UCSD-AML1 (cell line): ENCODE data around the gene MAPKBP1.

Experiments used
- DNase-seq: peaks from one replicate; lab custom pipeline; 2025; ENCODE audit not compliant: unreplicated experiment; lab: John Stamatoyannopoulos, UW

The MAPKBP1 gene

GRCh38 chr15:41780727-41781126, 6.4 kb downstream of the MAPKBP1 start:
- DNase-seq = no peak

GRCh38 chr15:41782371-41783282, 8.3 kb downstream of the MAPKBP1 start:
- peak; percentile 49 for DNase-seq

- no peak for DNase-seq
These were observed 9.0 kb downstream of the MAPKBP1 start for GRCh38 chr15:41783296-41783695.

DNA sequence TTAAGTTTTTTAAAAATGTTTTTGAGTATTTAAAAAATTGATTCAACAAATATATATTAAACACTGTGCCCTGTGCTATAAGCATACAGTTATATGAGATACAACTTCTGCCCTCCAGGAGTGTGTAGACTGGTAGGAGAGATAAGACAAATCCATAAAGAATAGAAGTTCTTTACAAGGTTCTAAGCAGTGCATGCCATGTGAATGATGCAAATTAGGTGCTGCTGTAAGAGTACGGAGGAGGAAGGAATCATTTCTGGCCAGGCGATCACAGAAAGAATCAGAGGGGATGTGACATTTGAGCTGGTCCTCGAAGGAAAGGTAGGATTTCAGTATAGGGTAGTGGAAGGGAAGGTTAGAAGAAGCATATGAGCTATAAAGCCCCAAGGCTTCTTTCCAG, 14.0 kb downstream of the MAPKBP1 start:
- DNase-seq = no peak

DNA sequence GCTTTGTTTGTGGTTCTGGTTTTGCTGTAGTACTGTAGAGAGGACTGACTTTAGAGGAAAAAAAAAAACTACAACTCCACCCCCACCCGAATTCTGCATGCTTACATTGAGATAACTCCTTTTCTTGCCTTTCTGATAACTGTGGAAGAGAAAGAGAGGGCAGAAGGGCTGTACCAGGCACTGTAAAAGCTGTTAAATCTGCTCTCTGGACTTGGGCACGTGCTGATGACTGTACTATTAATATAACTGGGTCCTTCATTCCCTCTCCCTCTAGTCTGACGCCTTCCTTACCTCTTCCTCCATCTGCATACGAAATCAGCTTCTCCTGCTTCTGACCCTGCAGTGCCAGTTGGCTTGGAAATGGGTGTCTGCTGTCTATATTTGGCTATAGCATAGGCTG, 15.0 kb downstream of the MAPKBP1 start:
- DNase-seq = no peak

- DNase-seq = no peak
These were observed 15.4 kb downstream of the MAPKBP1 start for GRCh38 chr15:41789662-41790061.

GRCh38 chr15:41790169-41790568, 15.9 kb downstream of the MAPKBP1 start:
- no peak for DNase-seq

GRCh38 chr15:41790756-41791546, 16.7 kb downstream of the MAPKBP1 start:
- peak; percentile 73 for DNase-seq

- no peak for DNase-seq
These were observed 17.3 kb downstream of the MAPKBP1 start for GRCh38 chr15:41791547-41791937.

DNA sequence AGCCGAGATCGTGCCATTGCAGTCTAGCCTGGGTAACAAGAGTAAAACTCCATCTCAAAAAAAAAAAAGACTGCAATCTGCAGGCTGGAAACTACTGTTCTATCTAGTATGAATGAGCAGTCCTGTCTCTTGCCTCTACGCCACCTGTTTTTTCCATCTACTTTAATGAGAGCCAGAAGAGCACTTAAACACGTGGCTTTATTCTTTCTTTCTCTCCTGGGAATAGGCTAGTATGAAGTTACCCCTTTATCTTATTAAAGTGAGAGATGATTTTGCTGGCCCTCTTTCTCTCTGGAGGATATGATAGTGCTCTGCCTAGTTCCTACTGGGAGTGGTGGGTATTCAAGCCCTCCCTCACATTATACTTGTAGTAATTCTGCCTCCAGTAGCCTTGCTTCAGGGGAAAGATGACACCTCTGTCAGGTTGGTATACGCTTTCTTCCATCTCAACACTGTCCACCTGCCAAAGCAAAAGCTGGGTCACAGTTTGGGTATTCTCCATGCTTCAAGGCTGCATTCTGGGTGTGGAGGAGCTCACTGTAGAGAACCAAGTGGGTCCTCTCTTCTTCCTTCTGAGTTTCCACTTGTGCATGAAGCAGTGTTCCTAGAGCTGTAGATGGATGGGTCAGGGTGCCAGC, 17.8 kb downstream of the MAPKBP1 start:
- DNase-seq = no peak

- no peak for DNase-seq
These were observed 19.8 kb downstream of the MAPKBP1 start for GRCh38 chr15:41794081-41794480.

DNA sequence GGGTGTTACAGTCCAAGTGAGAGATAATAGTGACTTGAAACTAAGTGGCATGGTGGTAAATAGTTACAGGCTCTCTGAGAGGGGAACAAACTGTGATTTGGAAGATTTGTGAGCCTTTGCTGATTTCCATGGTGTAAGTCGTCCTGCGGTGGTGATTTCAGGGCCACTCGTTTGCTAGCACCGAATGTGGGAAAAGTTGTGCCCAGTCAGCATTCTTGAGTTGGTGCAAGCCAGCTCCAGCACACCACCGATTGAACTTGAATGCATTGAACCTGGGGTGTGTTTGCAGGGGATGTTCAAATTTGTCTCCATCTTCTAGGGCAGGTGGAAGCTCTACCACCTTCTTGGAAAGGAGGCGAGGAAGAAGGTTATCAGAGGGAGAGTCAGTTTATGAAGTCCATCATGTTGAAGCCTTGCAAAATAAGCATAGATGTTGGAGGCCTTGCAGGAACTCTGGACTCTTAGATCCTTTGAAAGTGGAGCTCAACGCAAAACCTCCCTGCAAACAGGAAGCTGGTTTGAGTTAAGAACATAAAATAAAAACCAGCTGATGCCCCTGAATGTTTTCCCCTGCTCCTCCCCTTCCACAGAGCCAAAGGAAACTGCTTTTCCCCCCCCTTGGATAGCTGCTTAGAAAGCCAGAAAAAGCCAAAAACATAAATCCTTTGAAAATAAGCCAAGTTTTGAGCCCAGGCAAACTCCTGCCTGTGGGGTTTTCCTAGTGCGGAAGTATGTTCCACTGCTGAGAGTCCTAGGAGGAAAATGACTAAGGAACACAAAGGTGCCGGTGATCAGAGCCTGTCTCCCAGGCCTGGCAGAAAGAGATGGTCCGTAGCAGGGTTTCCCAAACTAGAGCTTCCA, 21.9 kb downstream of the MAPKBP1 start:
- DNase-seq = no peak

DNA sequence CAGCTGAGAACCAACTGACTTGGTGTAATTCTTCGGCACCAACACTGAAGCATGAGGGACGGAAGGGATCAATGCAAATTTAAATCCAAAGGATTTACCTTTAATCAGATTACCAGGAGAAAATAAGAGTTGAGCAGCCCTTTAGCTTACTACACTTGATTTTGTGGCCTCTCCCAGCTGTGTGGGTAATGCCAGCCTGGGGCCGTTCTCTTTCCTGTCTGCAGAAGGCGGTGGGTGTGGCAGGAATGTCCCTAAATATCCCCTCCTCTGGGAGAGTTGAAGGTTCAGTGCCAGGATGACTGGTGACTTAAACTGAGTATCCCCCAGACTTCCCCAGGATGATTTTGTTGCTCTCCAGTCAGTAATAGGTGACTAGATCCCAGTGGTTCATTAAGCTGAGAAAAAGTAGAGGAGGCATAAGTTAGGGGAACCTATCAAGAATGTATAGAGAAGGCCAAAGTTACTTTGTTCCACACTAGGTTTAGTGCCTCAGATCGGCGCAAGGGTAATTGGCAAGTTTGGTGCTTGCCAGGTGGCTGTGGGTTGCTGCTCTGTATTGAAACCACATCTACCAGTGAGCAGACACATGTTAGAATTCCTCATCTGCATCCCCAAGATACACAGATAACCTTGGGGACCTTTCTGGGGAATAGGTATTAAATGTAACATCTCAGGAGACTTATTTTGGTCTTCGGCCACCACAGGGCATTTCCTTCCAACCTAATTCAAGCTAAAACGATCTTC, 23.1 kb downstream of the MAPKBP1 start:
- no peak for DNase-seq

GRCh38 chr15:41798607-41799487, 24.6 kb downstream of the MAPKBP1 start:
- DNase-seq = no peak

DNA sequence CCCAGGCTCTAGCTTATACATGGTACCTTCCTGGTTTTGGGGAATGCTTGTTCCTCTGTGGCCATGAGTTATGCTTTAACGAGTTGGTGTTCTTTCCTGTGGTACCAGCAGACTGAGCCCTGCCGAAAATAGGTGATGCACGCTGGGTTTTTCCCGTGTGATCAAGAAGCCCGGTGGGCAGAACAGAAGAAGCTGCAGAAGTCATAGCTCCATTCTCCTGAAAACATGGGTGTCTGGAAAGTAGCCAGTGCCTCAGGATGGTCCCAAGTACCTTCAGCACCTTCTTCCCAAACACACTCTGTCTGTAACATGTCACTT, 25.2 kb downstream of the MAPKBP1 start:
- DNase-seq = no peak

DNA sequence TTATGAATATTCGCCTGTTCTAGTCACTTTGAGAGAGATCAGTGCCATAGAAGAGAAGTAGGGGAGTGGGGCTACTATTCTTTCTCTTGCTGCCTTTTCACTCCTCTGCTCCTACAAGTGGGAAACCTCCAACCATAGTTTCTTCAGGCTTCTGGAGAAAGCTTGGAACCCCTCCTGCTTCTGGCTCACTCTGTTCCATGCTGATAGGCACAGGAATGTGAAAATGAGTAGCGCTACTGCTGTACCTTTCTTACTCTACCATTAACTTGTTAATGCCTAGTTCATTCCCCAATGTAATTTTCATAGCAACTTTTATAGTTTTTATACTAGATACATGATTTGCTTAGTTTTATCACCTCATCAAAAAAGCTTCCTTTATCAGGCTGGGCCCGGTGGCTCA, 26.9 kb downstream of the MAPKBP1 start:
- no peak for DNase-seq

DNA sequence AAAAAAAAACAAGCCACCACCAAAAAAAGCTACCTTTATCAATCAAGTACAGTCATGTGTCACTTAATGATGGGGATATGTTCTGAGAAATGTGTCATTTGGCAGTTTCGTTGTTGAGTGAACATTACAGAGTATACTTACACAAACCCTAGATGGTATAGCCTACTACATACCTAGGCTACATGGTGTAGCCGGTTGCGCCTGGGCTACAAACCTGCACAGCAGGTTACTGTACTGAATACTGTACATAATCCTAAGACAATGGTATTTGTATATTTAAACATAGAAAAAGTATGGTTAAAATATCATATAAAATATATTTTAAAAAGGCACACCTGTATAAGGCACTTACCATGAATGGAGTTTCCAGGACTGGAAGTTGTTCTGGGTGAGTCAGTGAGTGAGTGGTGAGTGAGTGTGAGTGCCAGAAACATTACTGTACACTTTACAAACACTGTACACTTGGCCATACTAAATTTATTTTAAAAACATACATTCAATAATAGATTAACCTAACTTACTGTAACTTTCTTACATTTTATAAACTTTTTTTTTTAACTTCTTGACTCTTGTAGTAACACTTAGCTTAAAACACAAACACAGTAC, 27.7 kb downstream of the MAPKBP1 start:
- DNase-seq = no peak

- no peak for DNase-seq
These were observed 30.1 kb downstream of the MAPKBP1 start for GRCh38 chr15:41804361-41804760.
